COLO829 (cell line): ENCODE data around the gene ZFHX2.
A peak's percentile ranks its signal among the peaks of the same experiment; 100 is the strongest.

Experiments used
- DNase-seq: peaks from one replicate; pipeline ENCODE4 v3.0.0; 2012; ENCODE audit warnings: low spot score

The ZFHX2 gene

DNA sequence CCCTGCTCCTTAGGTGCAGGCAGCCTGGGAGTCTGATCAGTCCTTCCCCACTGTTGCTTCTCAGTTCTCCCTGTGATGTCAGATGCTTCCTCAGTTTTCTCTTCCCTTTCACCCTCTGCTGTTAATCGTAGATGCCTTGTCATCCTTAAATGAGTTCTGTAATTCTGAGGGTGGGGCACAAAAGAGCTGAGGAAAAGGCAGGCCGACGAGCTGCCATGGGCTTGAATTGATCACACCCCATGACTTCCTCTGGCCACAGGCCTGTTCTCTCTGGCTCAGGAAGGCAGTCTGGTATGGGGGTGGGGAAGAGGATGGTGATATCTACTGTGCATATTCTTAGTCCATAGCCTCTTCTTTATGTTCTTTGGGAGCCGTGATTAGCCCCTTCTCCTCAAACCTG is 21.3 kb upstream of the ZFHX2 start:
- no peak for DNase-seq

- no peak for DNase-seq
Measured at GRCh38 chr14:23572524-23572828, 20.9 kb upstream of the ZFHX2 start.

GRCh38 chr14:23571701-23572523 is 20.3 kb upstream of the ZFHX2 start:
- no peak for DNase-seq

GRCh38 chr14:23570806-23571483 is 19.4 kb upstream of the ZFHX2 start:
- no peak for DNase-seq

DNA sequence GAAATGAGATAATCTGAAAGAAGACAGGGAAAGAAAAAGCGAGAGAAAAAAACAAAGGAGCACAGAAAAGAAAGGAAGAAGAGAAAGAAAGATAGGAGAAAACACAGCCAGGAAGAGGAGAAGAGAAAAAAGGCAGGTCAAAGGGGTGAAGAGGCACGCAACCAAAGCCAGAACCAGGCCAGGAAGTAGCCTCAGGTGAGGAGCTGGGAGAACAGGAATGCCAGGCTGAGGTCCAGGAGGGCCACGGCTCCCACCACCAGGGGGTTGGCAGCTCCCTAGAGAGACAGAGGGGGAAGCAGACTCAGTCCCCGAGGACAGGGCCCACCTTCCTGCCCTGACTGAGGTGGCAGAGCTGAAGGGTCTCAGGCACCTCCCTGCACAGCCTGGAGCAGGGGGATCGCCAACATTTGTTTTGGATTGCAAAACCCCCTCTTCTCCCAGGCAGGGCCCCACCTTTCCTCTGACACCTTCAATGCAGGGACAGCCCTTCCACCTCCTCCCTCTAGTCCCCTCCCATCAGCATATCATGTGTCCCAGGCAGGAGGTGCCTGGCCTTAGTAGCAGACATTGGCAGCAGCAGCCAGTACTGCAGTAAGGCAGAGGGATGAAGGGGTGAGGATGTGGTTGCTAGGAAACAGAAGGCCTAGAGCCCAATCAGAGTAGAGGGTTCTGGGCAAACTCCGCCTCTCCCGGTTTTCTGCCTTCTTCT is 18.0 kb upstream of the ZFHX2 start:
- no peak for DNase-seq

GRCh38 chr14:23568600-23569331 is 17.2 kb upstream of the ZFHX2 start:
- DNase-seq, result no peak

- no peak for DNase-seq
Measured at GRCh38 chr14:23568021-23568599, 16.5 kb upstream of the ZFHX2 start.

DNA sequence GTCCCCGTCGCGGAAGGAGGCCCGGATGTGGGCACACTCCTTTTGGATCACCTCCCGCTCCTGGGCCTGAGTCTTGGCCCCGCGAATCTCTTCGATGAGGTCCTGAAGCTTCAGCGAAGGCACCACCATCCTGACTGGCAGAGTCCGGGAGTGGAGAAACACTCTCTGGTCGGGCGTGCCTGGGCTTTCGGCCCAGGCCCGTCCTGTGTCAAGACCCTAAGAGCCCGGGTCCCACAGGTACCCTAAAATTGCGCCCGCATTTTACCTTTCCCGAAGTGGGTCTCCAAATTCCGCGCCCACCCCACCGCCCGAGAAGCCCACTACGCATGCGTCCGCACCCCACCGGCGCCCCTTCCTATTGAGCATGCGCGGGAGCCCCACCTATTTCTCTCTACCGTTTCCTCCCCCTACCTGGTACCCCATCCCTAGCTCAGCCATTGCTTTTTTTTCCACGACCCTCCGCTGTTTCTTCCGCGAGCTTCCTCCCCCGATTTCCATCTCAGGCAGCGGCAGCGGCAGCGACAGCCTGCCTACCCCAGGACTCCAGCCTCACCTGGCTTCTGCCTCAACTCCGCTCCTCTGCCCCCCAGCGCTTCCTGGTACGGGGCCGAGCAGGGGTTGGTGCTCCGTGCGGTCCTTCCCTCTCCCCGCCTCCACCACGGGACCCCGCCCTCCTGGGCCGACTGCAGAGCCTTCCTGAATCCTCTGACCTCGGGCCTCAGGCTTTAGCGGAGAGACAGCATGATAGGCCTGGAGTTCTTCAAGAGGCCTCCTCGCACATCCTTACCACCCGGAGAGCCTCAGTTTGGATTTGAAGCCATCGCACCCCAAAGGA is 15.8 kb upstream of the ZFHX2 start, which contains the start of gene AP1G2:
Gene AP1G2, minus strand, starts transcription at position 606 of the 835 bp plus-strand sequence. Its CDS starts 477 bp downstream, at position 129.
- peak; percentile 66 for DNase-seq

DNA sequence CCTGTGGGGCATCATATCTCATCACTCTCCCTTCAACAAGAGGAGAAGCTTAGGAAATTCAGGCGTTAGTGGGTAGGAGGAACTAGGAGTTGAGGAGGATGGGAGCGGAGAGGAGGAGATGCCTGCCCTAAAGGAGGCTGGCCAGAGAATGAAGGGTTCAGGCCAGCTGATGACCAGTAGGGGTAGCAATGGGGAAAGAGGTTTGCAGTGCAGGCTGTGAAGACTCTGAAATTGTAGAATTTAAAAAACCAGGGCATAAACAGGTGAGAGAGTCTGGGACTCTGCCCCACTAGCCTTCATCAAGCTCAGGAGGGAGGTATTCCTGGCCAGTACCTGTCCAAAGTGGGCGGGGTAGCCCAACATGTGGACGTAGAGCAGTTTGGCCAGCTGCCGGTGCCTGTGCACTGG is 15.2 kb upstream of the ZFHX2 start:
- DNase-seq, result no peak

DNA sequence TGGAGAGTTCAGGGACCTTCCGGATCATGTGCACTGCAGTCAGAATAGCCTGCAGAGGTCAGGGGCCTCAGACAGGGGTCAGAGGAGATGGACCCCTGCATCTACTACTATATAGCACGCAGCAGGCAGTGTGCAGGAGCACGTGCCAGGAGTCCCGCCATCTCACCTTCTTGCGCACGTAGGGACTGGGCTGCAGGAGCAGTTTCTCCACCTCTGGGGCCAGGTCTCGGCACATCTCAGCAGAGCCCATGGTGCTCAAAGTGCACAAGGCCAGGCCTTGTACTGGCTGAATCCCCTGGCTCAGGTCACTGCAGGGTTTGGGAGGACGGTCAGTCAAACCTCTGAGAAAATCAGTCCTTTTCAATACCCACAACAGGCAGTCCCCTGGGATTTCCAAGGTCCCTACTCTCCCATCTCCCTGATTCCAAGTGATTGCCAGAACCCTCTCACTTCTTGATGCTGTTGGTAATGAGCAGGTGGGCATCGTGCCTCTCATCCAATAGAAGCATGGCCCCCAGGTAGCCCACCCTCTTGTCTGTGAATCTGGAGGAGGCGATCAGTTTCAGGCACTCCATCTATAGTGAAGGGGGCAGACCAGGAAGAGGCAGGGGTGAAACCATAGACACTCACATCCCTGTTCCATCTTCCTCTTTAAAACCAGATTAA is 14.7 kb upstream of the ZFHX2 start:
- DNase-seq, result no peak

- no peak for DNase-seq
Measured at GRCh38 chr14:23565626-23566025, 14.1 kb upstream of the ZFHX2 start.

DNA sequence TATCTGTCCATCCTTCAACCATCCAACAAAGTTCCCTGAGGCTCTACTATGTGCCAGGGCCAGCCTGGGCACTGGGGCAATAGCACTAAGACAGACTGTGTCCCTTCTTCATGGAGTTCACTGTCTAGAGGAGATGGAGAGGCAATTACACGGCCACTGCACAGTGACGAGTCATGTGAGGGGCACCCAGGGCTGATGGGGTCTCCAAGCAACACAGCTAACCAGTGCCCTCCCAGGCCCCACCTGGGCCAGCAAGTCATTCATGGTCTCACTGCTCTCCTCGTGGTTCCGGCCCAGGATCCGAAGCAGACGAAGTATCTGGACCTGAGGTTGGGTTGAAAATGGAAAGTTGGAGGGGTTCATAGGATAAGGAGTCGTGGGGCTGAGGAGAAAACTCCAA is 13.3 kb upstream of the ZFHX2 start:
- DNase-seq, result no peak

GRCh38 chr14:23564181-23564812 is 12.7 kb upstream of the ZFHX2 start:
- DNase-seq, result no peak

- no peak for DNase-seq
Measured at GRCh38 chr14:23563473-23564180, 12.1 kb upstream of the ZFHX2 start.

DNA sequence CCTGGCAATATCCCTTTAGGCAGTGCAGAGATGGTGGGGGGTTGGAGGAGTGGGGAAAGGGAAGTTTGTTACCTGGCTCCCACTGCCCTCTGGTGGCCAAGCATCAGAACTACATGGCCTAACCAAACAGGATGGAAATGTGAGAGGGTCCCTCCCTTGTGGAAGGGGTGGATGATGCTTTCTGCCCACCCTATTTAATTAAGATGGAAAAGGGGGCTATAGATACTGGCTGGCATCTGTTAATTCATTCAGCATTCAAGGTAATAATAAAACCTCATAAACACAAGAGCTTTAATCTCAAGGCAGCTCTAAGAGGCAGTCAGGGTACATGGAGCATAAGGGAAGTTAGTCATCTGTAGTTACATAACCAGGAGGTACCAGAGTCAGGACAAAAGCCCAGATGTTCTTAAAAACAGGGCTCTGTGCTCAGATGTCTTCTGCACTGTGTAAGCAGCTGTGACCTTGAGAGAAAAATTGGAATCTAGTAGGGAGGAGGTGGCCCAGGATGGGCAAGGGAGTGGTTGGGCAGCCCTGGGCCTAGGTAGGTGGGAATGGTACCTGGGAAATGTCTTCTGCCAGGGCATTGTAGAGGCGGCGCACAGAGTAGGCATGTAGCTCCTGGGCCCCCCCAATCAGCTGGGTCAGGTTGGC is 11.4 kb upstream of the ZFHX2 start:
- DNase-seq, result peak; percentile 65

DNA sequence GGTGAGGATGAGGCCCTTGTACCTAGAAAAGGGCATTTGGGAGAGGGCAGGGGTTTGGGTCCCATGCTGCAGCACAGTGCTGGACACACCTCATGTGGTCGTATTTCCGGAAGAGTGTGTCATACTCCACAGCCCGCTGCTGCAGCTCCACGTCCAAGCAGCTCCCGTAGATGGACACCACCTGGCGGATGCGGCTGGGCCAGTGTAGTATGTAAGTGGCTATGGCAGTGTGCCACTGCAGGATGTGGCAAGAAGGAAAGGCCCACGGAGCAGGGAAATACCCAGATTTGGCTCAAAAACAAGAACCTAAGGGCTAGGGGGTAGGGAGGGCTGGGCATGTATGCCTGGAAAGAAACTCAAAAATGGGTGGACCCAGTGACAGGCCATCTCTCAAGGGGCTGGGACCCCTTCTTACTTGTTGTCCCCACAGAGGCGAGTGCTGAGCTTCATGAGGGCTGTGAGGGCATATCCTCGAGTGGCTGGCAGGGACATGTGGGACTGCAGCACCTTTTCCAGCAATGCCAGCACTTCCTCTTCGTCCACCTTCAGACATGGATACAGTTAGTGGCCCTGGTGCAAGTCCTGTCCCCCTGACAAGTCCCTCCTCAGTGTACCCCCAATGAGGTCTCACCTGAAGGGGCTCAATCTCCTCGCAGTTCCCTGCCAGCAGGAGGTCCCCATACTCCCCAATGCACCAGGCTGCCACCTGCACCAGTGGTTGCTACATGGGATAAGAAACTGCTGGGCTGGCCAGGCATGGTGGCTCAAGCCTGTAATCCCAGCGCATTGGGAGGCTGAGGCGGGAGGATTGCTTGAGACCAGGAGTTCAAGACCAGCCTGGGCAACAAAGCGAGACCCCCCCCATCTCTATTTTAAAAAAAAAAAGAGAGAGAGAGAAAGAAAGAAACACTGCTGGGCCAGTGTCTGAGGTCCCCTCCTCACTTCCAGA is 10.6 kb upstream of the ZFHX2 start:
- no peak for DNase-seq

- no peak for DNase-seq
Measured at GRCh38 chr14:23561259-23561658, 9.7 kb upstream of the ZFHX2 start.
